CD4-positive, alpha-beta T cell treated with Interleukin-17A for 1 hour (primary cell): ENCODE data around the gene RHEB.

Experiments
- DNase-seq: peaks from one replicate; pipeline ENCODE4 v3.0.0-alpha.2; 2020

RHEB gene

GRCh38 chr7:151465169-151465568 is 54.5 kb downstream of the RHEB start:
- DNase-seq, result no peak

DNA sequence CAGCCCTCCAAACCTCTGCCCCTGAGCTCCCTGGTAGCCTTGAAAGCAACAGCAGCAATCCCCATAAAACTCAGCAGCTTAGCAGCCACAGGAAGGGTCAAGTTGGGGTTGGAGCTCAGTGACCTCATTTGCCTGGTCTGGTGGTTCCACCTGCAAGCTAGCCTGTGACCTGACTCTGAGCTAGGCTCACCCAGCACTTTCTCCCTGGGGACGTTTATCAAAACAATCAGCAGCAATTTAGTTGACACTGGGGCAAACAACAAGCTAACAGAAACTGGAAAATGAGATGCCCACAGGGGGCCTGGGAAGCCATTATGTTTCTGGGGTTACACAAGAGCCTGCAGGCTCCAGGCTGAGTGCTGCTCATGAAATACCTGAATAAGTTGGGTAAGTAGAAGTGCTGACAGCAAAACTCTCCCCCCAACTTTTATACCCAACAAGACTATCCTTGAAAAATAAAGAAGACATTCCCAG is 57.4 kb downstream of the RHEB start:
- no peak for DNase-seq

DNA sequence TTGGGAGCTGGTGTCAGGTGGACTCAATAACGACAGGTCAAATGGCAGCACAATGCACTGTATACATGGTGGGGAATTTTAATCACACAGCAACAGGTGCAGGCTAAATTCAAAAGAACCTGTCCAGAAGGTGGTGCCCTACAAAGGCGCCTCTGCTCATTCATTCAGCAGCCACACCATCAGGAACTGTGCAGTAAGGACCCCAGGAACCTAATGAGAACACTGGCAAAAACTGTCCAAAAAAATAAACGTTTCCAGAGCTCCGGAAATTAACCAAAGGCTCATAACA is 57.8 kb downstream of the RHEB start:
- DNase-seq, result no peak

GRCh38 chr7:151461096-151461941 is 58.4 kb downstream of the RHEB start:
- DNase-seq, result no peak

DNA sequence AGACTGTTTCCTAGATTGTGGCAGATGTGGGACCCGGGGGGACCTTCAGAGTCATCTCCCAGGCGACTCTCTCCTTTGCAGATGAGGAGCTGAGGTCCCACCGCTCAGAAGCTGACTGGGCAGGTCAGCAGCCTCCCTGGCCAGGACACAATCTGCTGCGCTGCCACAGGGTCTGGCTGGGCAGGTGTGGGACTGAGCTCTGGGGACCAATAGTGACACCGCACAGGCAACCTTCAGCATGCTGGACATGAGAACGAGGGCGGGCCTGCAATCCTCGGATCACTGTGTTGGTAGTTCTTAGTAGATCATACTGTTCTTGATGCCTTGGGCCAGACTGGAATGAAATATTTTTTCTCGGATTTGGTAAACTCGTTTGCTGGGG is 59.2 kb downstream of the RHEB start:
- no peak for DNase-seq

- DNase-seq, result no peak
These were observed 59.8 kb downstream of the RHEB start for GRCh38 chr7:151459726-151460473.

DNA sequence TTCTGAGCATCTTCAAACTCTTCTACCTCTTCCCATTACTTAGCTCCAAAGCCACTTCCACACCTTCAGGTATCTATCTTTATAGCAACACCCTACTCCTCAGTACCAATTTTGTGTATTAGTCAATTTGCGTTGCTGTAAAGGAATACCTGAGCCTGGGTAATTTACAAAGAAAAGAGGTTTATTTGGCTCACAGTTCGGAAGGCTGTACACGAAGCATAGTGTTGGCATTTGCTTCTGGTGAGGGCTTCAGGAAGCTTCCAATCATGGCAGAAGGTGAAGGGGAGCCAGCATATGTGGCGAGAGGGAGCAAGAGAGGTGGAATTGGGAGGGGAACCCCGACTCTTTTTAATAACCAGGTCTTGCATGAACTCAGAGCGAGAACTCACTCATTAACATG is 62.2 kb downstream of the RHEB start:
- no peak for DNase-seq

DNA sequence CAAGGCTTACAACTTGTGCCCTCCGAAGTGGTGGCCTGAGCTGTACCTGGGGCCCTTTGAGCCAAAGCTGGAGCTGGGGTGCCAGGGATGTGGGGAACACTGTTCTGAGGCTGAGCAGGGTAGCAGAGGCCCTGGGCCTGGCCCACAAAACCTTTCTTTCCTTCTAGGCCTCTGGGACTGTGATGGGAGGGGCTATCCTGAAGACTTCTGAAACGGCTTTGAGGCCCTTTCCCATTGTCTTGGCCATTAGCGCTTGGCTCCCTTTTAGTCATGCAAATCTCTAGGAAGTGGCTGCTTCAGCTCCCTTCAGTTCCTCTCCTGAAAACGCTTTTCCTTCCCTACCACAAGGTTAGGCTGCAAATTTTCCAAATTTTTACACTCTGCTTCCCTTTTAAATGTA is 62.9 kb downstream of the RHEB start:
- DNase-seq, result no peak

GRCh38 chr7:151456276-151456675 is 63.4 kb downstream of the RHEB start:
- DNase-seq, result no peak

DNA sequence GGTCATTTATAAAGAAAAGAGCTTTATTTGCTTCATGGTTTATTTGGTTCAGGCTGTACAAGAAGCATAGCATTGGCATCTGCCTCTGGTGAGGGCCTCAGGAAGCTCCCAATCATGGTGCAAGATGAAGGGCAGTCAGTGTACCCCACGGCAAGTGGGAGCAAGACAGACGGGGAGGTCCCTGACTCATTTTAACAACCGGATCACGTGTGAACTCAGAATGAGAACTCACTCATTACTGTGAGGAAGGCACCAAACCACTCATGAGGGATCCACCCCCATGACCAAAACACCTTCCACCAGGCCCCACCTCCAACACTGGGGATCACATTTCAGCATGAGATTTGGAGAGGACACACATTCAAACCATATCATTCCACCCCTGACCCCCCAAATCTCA is 64.0 kb downstream of the RHEB start:
- DNase-seq, result no peak

GRCh38 chr7:151454932-151455530 is 64.7 kb downstream of the RHEB start:
- no peak for DNase-seq

DNA sequence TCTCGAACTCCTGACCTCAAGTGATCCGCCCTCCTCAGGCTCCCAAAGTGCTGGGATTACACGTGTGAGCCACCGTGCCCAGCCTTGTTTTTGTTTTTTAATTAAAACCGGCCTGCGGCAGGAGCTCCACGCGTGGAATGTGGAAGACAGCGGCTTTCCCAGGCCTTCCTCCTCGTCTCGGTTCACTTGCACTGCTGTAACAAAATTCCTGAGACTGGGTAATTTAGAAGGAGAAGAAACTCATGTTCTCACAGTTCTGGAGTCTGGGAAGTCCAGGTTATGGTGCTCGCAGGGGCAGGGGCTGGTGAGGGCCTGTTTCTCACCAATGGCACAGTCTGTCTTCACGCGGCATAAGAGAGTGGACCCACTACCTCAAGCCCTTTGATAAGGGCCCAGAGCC is 65.4 kb downstream of the RHEB start:
- DNase-seq, result no peak

DNA sequence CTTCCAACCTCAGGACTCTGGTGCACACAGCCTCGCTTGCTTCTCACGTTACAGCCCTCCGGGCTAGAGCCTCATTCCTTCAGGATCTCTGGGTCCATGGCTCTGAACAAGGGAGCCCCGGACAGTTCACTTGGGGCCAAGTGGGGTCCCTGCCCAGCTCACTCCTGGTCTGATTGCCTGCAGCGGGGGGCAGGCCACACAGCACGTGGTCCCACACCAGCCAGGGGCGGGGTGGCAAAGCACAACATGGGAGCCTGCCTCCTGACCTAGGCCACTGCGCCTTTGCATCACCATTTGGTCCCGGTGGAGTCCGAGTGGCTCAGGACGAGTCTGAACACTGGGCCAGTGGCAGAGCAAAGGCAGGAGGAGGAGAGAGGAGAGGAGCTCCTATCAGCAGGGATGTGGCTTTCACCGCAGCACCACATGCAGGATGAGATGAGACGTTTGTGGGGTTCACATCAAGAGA is 66.3 kb downstream of the RHEB start:
- DNase-seq, result peak; percentile 10

DNA sequence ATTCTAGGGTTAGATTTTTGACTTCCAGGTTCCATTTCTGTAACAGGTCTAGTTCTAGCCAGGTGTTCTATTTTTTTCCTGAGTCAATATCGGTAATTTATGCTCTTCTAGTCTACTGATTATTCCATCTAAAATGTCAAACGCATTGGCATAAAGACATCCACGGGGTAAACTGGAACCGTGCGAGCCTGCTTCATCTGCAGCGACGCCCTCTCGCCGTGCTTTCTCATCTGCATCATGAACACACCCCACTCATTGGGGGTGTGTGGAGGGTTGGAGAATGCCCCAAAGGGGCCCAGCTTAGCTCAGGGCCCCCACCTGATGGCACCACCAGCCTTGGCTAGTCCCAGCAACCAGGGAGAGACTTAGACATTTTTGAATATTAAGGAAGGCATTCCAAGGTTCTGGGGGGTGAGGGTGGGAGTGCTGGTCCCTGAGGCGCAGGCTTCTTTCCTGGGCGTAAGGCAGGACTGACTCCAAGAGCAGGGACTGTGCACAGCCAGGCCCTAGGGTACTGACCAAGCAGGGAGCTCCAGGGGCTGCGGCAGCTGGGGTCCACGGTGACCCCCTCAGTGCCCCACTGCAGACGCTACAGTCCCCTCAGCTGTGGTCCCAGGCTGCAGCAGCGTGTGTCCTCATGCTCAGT is 66.9 kb downstream of the RHEB start:
- no peak for DNase-seq

DNA sequence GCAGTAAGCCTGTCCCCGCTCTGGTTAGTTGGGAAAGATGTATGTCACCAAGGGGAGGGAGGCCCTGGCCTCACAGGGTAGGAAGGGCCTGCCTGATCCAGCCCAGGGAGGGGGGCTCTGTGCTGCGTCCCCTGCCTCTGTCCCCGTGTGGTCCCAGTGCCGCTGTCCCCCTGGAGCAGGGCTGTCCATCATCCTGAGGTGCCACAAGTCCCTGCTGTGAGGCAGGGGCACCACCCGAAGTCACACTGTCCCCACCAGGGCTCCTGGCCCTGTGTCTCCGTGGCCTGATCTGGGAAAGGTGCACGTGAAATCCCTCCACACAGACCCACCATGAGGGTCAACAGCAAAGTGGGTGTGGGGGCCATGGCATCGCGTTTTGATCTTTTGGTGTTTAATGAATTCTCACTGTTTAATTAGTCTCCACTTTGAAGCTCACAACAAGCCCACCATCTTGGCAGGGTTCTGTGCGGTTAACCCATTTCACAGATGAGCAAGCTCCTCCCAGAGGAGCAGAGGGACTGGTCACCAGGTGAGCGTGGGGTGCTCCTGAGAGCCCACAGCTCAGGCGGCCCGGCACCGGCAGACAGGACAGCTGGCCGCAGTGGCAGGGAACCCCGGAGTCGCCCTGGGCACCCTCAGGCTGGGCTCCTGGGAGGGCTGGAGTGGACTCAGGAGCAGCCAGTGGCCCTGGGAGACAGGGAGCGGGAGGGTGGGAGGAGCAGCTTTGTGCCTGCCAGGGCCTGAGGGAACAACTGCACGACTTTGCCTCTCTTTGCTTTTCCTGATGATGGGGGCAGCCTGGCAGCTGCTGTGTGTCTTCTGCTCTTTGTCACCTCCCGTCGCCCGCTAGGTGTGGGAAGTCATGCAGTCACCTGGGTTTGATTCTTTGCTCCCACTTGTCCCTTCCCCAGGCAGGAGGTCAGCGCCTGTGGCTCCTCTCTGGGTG is 67.8 kb downstream of the RHEB start:
- DNase-seq, result no peak

GRCh38 chr7:151451156-151451555 is 68.5 kb downstream of the RHEB start:
- DNase-seq, result no peak

DNA sequence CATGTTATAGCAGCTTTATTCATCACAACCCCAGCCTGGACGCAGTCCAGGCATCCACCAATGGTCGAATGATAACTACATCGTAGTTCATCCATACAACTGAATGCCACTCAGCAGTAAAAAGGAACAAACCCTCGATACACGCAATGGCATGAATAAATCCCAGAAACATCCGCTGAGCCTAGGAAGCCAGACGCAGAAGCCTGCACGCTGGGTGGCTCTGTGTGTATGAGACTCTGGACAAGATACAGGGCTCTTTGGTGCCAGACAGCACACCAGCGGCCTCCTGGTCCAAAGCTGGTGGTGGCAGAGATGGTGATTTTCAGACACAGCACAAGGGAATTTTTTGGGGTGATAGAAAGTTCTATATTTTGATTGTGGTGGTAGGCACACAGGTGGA is 69.7 kb downstream of the RHEB start:
- no peak for DNase-seq

- DNase-seq, result peak; percentile 82
These were observed 71.1 kb downstream of the RHEB start for GRCh38 chr7:151448261-151449252.

DNA sequence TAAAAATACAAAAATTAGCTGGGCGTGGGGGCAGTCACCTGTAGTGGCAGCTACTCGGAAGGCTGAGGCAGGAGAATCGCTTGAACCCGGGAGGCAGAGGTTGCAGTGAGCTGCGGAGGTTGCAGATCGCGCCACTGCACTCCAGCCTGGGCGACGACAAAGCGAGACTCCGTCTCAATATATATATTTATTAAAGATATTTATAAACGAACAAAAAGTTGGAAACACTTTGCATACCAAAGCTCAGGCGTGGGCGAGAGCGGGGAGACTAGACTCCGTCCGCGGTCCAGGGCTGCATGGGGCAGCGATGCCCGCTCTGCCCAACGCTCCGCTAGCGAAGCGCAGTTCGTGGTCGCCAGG is 71.8 kb downstream of the RHEB start:
- no peak for DNase-seq

DNA sequence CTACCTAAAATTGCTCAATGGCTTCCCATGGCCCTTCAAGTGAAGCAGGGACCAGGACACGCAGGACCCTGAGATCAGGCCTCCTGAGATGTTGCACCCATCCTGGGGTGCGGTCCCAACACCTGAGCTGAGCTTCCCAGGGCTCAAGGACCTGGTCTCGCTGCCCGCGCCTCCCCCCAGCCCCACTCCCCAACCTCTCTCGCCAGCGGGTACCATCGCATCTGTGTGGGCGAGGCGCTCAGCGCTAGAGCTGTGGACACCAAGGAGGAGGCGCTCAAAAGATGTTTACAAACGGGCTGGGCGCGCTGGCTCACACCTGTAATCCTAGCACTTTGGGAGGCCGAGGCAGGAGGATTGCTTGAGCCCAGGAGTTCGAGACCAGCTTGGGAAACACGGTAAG is 72.4 kb downstream of the RHEB start:
- no peak for DNase-seq

GRCh38 chr7:151446412-151446811 is 73.3 kb downstream of the RHEB start:
- DNase-seq, result no peak
